NT2/D1 (cell line): Measurements from ENCODE around the gene SDHC.

Experiments
- SUZ12 ChIP-seq: IDR thresholded peaks from 2 replicates; pipeline ENCODE4 v1.6.1; 2011; ENCODE audit not compliant: insufficient read length, insufficient read depth; ENCODE audit errors: extremely low read depth
- ZNF274 ChIP-seq: IDR thresholded peaks from 2 replicates; pipeline ENCODE4 v1.6.1; 2011; ENCODE audit warnings: mild to moderate bottlenecking, low read depth, low read length

DNA sequence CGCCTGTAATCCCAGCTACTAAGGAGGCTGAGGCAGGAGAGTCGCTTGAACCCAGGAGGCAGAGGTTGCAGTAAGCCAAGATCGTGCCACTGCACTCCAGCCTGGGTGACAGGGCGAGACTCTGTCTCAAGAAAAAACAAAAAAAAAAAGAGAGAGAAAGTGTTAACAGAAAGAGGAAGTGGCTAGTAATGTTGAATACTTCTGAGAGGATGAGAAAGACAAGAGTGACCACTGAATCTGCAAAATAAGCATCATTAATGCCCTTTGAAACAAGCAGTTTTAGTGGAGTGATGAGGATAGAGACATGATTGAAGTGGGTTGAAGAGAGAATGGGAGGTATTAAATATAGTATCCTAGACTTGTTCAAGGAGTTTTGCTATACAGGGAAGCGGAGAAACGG lies 16.1 kb upstream of the SDHC start:
- TF ChIP-seq ZNF274 = no peak
- no peak for TF ChIP-seq SUZ12
